ENCODE measurements around the gene FREM3.
"Not testable (repeated sequence)": the region's sequence is repeated elsewhere in the genome, so short reads cannot be mapped to it uniquely, and the experiment has no call there.

FREM3 gene

GRCh38 chr4:143700046-143700415 lies 444 bp downstream of the FREM3 start:
- Mint-ChIP-seq H3K9me3 (peaks cover 3% of the 10 kb centered on the region), H3K27ac (no peak overlapping the region), H3K27me3 (peaks cover 40% of the 10 kb centered on the region), H3K36me3 (ENCODE audit: low read depth) (no peaks in the 10 kb centered on the region), H3K4me1 (peaks cover 5% of the 10 kb centered on the region), H3K4me3 (peak overlapping the region; percentile 27)
- DNase-seq (no peak), ATAC-seq (no peak)

DNA sequence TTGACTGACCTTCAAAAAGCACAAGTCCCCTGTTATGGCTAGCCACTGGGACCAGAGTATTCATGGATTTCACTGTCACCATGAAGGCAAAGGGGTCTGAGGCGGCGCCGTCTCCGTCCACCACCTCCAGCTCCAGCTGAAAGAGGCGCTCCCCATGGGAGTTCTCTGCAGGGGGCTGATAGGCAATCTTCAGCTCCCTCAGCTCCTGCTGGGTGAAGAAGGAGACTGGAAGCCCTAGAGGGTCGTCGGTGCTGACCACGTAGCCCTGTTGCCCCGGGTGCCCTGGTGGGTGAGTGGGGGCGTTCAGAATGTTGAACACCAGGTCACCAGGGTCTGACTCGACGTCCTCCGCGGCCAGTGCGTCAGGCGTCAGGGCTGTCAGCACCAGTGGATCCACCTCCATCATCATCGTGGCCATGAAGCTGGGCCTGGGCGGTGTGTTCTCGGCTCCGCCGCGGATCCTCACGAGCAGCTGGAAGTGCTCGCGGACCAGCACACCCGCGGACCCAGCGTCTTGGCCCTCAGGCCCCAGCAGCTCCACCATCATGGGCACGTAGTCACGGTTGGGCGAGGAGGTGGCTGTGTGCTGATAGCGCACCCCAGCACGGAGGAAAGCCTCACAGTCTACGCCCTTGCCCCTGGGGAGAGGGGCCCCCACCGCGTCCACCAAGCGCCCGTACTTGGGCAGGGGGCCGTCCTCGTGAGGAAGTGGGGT lies 987 bp downstream of the FREM3 start:
- Mint-ChIP-seq H3K9me3 (peaks cover 3% of the 10 kb centered on the region), H3K27me3 (peaks cover 40% of the 10 kb centered on the region), H3K27ac (no peak overlapping the region), H3K4me3 (no peak overlapping the region), H3K36me3 (ENCODE audit: low read depth) (no peaks in the 10 kb centered on the region), H3K4me1 (peaks cover 5% of the 10 kb centered on the region)
- DNase-seq = no peak
- no peak for ATAC-seq

DNA sequence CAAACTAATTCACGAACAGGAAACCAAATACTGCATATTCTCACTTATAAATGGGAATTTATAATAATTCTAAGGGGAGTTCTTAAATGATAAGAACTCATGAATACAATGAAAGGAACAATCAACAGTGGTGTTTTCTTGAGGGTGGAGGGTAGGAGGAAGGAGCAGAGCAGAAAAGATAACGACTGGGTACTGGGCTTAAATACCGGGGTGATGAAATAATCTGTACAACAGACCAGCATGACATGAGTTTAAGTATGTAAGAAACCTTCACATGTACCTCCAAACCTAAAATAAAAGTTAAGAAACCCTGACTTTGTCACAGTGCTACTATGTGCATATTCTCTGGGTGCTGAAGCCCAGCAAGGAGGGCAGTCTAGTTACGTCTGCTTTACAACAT lies 6.6 kb downstream of the FREM3 start:
- Mint-ChIP-seq H3K27me3 (peaks cover 13% of the 10 kb centered on the region), H3K9me3 (peaks cover 7% of the 10 kb centered on the region)
- ATAC-seq = no peak

DNA sequence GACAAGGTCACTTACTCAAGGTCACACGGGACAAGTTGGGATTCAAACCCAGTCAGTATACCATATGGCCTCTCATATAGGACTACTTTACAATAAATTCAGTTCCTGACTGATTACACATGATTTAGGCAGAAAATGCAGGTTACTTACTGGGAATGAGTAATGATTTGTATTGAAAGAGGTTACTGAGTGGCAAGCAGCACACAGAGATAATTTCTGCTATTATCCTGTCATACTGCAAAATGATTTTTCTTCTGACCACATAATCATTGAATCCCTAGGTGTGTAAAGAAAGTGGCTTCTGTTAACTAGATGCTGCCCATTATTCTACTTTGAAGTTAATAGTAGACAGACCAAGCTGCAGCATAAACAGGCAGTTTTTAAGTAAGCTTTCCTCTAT lies 8.2 kb downstream of the FREM3 start:
- H3K9me3 Mint-ChIP-seq = peaks cover 10% of the 10 kb centered on the region
- ATAC-seq = no peak
- H3K27ac Mint-ChIP-seq = no peak overlapping the region
- no peaks in the 10 kb centered on the region for H3K4me1 Mint-ChIP-seq
- H3K4me3 Mint-ChIP-seq = no peak overlapping the region
- H3K27me3 Mint-ChIP-seq = peaks cover 2% of the 10 kb centered on the region
- no peaks in the 10 kb centered on the region for H3K36me3 Mint-ChIP-seq (ENCODE audit: low read depth)
- DNase-seq = no peak

More for the DNA sequence above, 6.6 kb downstream of the FREM3 start:
- Mint-ChIP-seq H3K4me3 (no peak overlapping the region), H3K27ac (no peak overlapping the region), H3K36me3 (ENCODE audit: low read depth) (no peaks in the 10 kb centered on the region), H3K4me1 (no peaks in the 10 kb centered on the region)
- DNase-seq = no peak

DNA sequence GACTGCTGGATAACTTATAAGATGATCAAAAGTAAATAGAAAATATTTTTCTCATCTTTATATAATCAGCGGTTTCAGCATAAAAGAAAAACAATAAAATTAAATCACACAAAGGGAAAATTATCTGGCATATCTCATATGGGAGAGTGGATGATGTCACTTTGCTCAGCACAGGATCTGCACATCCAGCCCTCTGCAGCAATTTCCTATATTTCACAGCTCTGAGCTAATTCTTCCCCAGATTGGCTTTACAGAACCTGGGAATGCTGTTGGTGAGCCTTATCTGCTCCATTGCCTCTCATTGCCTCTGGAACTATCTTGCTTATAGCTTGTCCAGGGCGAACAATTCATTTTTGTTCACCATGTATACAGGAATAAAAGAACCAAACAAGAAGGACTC lies 21.0 kb downstream of the FREM3 start:
- ATAC-seq (no peak), DNase-seq (no peak)
- H3K27me3 Mint-ChIP-seq = peaks cover under 1% of the 10 kb centered on the region
- no peak overlapping the region for H3K4me3 Mint-ChIP-seq
- H3K9me3 Mint-ChIP-seq = peaks cover 16% of the 10 kb centered on the region
- no peaks in the 10 kb centered on the region for H3K4me1 Mint-ChIP-seq
- H3K27ac Mint-ChIP-seq = no peak overlapping the region
- H3K36me3 Mint-ChIP-seq (ENCODE audit: low read depth) = peaks cover 1% of the 10 kb centered on the region

- H3K4me3 Mint-ChIP-seq; H3K27ac Mint-ChIP-seq; DNase-seq; H3K9me3 Mint-ChIP-seq; H3K4me1 Mint-ChIP-seq; H3K27me3 Mint-ChIP-seq; H3K36me3 Mint-ChIP-seq (ENCODE audit: low read depth); ATAC-seq: not testable (repeated sequence)
These were observed 26.8 kb downstream of the FREM3 start for GRCh38 chr4:143673629-143674028.

DNA sequence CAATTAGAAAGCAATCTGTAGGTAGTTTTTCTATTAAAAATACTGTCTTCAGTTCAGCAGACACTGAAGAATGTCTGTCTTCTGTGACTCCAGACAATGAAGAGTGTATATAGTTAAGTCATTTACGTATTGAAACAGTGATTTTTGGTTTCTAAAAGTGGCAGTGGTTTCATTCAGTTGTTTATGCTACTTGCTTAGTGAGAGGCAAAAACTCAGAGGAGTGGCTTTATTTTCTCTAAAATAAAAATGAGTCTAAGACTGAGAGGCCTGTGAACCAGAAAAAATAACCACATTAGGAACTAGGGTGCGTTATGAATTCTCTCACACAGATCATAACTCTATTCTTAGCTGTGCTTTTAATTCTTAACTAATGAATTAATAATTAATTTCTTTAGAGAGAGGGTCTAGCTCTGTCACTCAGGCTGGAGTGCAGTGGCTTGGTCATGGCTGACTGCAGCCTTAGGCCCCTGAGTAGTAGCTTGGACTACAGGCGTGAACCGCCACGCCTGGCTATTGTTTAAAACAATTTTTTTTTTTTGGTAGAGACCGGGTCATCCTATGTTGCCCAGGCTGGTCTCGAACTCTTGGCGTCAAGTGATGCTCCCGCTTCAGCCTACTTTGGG lies 31.4 kb downstream of the FREM3 start:
- H3K36me3 Mint-ChIP-seq (ENCODE audit: low read depth) = peaks cover 3% of the 10 kb centered on the region
- no peak for DNase-seq
- H3K27me3 Mint-ChIP-seq = no peaks in the 10 kb centered on the region
- H3K27ac Mint-ChIP-seq = no peak overlapping the region
- no peaks in the 10 kb centered on the region for H3K4me1 Mint-ChIP-seq
- H3K4me3 Mint-ChIP-seq = no peak overlapping the region
- H3K9me3 Mint-ChIP-seq = peaks cover 9% of the 10 kb centered on the region
- ATAC-seq = no peak

DNA sequence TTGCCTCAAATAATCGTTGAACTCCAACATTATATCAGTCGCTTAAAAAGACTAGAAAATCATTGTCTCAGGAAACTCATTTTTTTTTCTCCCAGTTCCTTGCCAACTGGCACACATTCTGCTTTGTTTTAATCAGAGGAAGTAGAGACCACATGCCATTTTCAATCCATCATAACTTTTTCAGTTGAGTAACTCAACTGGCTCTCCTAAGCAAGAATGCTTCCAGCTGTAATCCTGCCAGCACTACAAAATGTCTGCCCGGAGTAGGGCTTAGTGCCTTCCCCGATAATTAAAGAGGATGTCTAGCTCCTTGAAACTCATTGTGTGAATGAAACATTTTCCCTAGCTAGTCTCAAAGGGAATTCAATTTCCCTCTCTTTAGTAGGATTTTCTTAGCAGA lies 33.0 kb downstream of the FREM3 start:
- Mint-ChIP-seq H3K27ac (no peak overlapping the region), H3K4me1 (no peaks in the 10 kb centered on the region), H3K36me3 (ENCODE audit: low read depth) (peaks cover 6% of the 10 kb centered on the region), H3K4me3 (no peak overlapping the region), H3K9me3 (peaks cover 16% of the 10 kb centered on the region), H3K27me3 (no peaks in the 10 kb centered on the region)
- DNase-seq = no peak
- no peak for ATAC-seq

DNA sequence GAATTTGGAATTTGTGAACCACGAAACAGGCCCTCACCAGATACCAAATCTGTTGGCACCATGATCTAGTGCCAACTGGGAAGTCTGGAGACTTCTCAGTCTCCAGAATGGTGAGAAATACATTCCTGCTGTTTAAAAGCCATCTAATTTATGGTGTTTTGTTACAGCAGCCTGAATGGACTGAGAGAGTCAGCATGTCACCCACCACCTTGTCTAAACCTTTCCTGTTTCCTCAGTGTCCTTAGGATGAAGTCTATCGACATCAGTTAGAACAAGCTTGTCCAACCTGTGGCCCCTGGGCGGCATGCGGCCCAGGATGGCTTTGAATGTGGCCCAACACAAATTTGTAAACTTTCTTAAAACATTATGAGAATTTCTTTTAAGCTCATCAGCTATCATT lies 42.1 kb downstream of the FREM3 start:
- no peaks in the 10 kb centered on the region for H3K27me3 Mint-ChIP-seq
- H3K9me3 Mint-ChIP-seq = peaks cover 4% of the 10 kb centered on the region
- peaks cover 4% of the 10 kb centered on the region for H3K36me3 Mint-ChIP-seq (ENCODE audit: low read depth)
- H3K4me3 Mint-ChIP-seq = no peak overlapping the region
- DNase-seq (no peak), ATAC-seq (no peak)
- H3K4me1 Mint-ChIP-seq = no peaks in the 10 kb centered on the region
- H3K27ac Mint-ChIP-seq = no peak overlapping the region

GRCh38 chr4:143654571-143654970 lies 45.9 kb downstream of the FREM3 start:
- Mint-ChIP-seq H3K27ac (no peak overlapping the region), H3K9me3 (no peaks in the 10 kb centered on the region), H3K27me3 (no peaks in the 10 kb centered on the region), H3K4me1 (no peaks in the 10 kb centered on the region), H3K36me3 (ENCODE audit: low read depth) (no peaks in the 10 kb centered on the region), H3K4me3 (no peak overlapping the region)
- no peak for DNase-seq
- ATAC-seq = no peak

- H3K4me3 Mint-ChIP-seq = no peak overlapping the region
- peaks cover 8% of the 10 kb centered on the region for H3K36me3 Mint-ChIP-seq (ENCODE audit: low read depth)
- no peak overlapping the region for H3K27ac Mint-ChIP-seq
- ATAC-seq (no peak), DNase-seq (no peak)
- peaks cover 6% of the 10 kb centered on the region for H3K9me3 Mint-ChIP-seq
- no peaks in the 10 kb centered on the region for H3K27me3 Mint-ChIP-seq
- no peaks in the 10 kb centered on the region for H3K4me1 Mint-ChIP-seq
These were observed 47.4 kb downstream of the FREM3 start for GRCh38 chr4:143653031-143653430.

- Mint-ChIP-seq H3K9me3 (peaks cover 23% of the 10 kb centered on the region), H3K27ac (no peak overlapping the region)
These were observed 57.1 kb downstream of the FREM3 start for GRCh38 chr4:143643399-143643798.

DNA sequence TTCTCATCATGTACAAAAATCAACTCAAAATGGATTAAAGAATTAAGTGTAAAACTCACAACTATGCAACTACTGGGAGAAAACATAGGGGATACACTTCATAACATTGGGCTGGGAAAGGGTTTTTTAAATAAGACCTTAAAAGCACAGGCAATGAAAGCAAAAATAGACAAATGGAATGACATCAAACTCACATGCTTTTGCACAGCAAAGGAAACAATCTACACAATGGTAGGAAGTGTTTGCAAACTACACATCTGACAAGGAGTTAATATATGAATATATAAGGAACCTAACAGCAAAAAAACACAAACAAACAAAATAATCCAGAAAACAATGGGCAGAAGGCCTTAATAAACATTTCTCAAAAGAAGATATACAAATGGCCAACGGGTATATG lies 57.9 kb downstream of the FREM3 start:
- H3K27me3 Mint-ChIP-seq = no peaks in the 10 kb centered on the region
- no peak overlapping the region for H3K4me3 Mint-ChIP-seq
- ATAC-seq = no peak
- peaks cover 7% of the 10 kb centered on the region for H3K36me3 Mint-ChIP-seq (ENCODE audit: low read depth)
- DNase-seq = no peak
- H3K9me3 Mint-ChIP-seq = peaks cover 15% of the 10 kb centered on the region
- no peaks in the 10 kb centered on the region for H3K4me1 Mint-ChIP-seq
- H3K27ac Mint-ChIP-seq = no peak overlapping the region

More at GRCh38 chr4:143643399-143643798, 57.1 kb downstream of the FREM3 start:
- no peak overlapping the region for H3K4me3 Mint-ChIP-seq
- H3K27me3 Mint-ChIP-seq = no peaks in the 10 kb centered on the region
- ATAC-seq (no peak), DNase-seq (no peak)
- no peaks in the 10 kb centered on the region for H3K4me1 Mint-ChIP-seq
- H3K36me3 Mint-ChIP-seq (ENCODE audit: low read depth) = peaks cover 11% of the 10 kb centered on the region

DNA sequence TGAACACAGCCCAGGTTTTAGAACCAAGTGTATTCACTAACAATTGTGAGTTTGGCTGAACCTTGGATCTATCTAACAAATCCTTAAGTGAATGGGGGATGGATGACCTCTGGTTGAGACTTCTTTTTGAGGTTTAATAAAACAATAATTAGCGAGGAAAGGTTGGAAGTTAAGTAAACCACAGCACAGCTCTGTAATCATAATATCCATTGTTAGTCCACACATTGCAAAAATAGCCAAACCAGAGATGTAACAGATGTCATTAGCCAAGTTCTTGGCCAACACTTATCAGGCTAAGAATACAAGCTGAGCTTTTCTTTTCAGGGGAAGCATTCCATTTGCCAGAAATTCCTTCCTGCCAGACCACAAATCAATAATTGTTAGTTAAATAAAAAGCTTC lies 59.1 kb downstream of the FREM3 start:
- peaks cover 6% of the 10 kb centered on the region for H3K9me3 Mint-ChIP-seq
- H3K4me3 Mint-ChIP-seq = no peak overlapping the region
- ATAC-seq (no peak), DNase-seq (no peak)
- no peak overlapping the region for H3K27ac Mint-ChIP-seq
- H3K36me3 Mint-ChIP-seq (ENCODE audit: low read depth) = no peaks in the 10 kb centered on the region
- no peaks in the 10 kb centered on the region for H3K4me1 Mint-ChIP-seq
- no peaks in the 10 kb centered on the region for H3K27me3 Mint-ChIP-seq

GRCh38 chr4:143634763-143635162 lies 65.7 kb downstream of the FREM3 start:
- ATAC-seq (no peak), DNase-seq (no peak)
- Mint-ChIP-seq H3K9me3 (no peaks in the 10 kb centered on the region), H3K27me3 (peaks cover 4% of the 10 kb centered on the region), H3K4me3 (no peak overlapping the region), H3K4me1 (no peaks in the 10 kb centered on the region), H3K36me3 (ENCODE audit: low read depth) (no peaks in the 10 kb centered on the region), H3K27ac (no peak overlapping the region)

All from activated naive CD8-positive, alpha-beta T cell treated with anti-CD3 and anti-CD28 coated beads, Interleukin-2, amount 50 U/mL, for 24 hours (primary cell).